Skeletal muscle satellite cell (primary cell): ENCODE measurements around the gene WWC1.

ENCODE experiments used
- H3K27me3 ChIP-seq: 2 replicates; pipeline ENCODE4 v1.7.0; 2013; ENCODE audit warnings: low read length; ENCODE audit not compliant: control insufficient read depth, insufficient read depth
- H3K36me3 ChIP-seq: 2 replicates; pipeline ENCODE4 v1.7.0; 2013; ENCODE audit warnings: mild to moderate bottlenecking, control low read depth, low read length; ENCODE audit not compliant: insufficient read depth
- H3K4me1 ChIP-seq: 2 replicates; pipeline ENCODE4 v1.7.0; 2013; ENCODE audit warnings: low read length; ENCODE audit not compliant: control insufficient read depth, insufficient read depth
- H3K4me2 ChIP-seq: 2 replicates; pipeline ENCODE4 v1.7.0; 2013; ENCODE audit warnings: mild to moderate bottlenecking, low read length
- H3K4me3 ChIP-seq: 2 replicates; pipeline ENCODE4 v1.7.0; 2013; ENCODE audit warnings: low read length
- H3K9ac ChIP-seq: 2 replicates; pipeline ENCODE4 v1.7.0; 2013; ENCODE audit warnings: mild to moderate bottlenecking, low read depth, low read length, moderate library complexity
- H3K9me3 ChIP-seq: replicated peaks from 2 replicates; pipeline ENCODE4 v1.7.0; 2013; ENCODE audit warnings: mild to moderate bottlenecking, control low read depth, low read length

Gene WWC1

GRCh38 chr5:168313596-168314204 is 22.3 kb downstream of the WWC1 start:
- Histone ChIP-seq H3K4me1 (peaks cover 33% of the 10 kb centered on the region), H3K4me2 (no peak overlapping the region), H3K27me3 (no peaks in the 10 kb centered on the region), H3K36me3 (no peaks in the 10 kb centered on the region), H3K4me3 (no peak overlapping the region), H3K9me3 (no peaks in the 10 kb centered on the region), H3K9ac (peak overlapping the region; percentile 18)

DNA sequence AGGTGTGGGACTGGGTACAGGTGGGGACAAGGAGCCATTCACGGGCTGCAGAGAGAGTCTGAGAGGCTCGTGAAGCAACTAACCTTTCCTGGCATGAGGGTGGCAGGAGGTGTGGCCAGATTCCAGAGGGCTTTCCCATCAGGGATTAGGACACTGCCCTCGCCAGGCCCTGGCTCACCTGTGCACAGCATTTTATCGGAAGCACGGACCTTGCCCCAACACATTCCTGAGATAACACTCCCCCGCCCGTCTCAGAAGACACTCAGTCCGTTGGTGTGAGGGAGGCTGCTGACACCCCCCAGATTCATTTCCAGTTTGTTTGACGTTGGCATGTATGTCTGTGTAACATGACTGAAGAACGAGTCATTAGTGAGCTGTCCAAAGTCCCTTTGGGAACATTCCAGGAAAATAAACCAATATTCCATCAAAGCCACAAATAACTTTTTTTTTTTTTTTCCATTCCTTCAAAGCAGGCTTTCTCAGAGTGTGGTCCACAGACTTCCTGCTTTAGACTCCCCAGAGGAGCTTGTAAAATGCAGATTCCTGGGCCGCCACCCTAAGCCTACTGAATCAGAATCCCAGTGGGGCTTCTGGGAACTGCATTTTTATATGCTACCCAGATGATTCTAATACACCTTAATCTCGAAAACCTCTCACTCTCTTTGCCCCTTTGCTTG is 23.4 kb downstream of the WWC1 start:
- H3K27me3 ChIP-seq = no peaks in the 10 kb centered on the region
- H3K4me2 ChIP-seq = peak overlapping the region; percentile 55
- H3K9ac ChIP-seq = peak overlapping the region; percentile 56
- no peak overlapping the region for H3K4me3 ChIP-seq
- H3K36me3 ChIP-seq = no peaks in the 10 kb centered on the region
- peaks cover 33% of the 10 kb centered on the region for H3K4me1 ChIP-seq
- H3K9me3 ChIP-seq = no peaks in the 10 kb centered on the region

GRCh38 chr5:168315416-168316138 is 24.1 kb downstream of the WWC1 start:
- Histone ChIP-seq H3K27me3 (no peaks in the 10 kb centered on the region), H3K4me1 (peaks cover 33% of the 10 kb centered on the region), H3K4me3 (no peak overlapping the region), H3K9ac (peak overlapping the region; percentile 45), H3K4me2 (peak overlapping the region; percentile 35), H3K36me3 (no peaks in the 10 kb centered on the region), H3K9me3 (no peaks in the 10 kb centered on the region)

DNA sequence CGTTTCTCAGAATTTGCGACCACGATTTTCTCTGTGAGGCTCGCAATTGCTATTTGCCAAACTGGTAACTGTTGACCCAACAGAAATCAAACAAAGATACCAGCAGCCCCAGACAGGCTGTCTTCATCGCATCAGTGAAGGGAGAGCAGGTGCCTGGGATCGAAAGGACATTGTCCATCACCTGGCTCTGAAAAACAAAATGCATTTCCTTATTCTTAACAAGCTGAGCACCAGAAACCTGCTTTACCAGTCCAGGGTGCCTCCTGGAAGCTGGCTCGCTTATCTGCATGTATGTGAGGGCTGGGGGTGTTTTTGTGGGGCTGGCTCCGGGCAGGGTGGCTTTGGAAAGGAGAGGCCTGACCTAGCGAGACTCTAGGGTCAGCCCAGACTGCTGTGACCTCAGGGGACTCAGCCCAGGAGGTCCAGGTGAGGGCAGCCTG is 24.7 kb downstream of the WWC1 start:
- no peaks in the 10 kb centered on the region for H3K9me3 ChIP-seq
- H3K4me2 ChIP-seq = no peak overlapping the region
- no peaks in the 10 kb centered on the region for H3K36me3 ChIP-seq
- no peak overlapping the region for H3K4me3 ChIP-seq
- no peak overlapping the region for H3K9ac ChIP-seq
- no peaks in the 10 kb centered on the region for H3K27me3 ChIP-seq
- H3K4me1 ChIP-seq = peaks cover 33% of the 10 kb centered on the region

DNA sequence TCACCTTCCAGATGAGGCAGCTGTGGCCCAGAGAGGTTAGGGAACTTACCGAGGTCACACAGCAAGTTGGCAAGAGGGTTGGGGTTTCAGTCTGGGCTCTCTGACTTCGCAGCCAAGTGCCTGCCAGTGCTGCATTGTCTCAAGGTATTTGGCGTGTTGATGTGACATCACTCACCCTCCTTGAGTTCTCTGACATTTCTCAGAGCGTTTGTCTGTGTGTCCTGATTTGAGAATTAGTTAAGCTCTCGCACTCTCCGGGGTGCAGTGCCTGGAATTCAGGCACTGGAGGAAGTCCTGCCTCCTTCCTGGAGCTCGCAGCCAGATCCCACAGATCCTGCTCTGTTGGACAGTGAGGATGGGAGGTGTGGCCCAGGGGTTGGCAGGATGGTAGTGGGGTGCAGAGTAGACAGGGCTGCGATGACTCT is 25.7 kb downstream of the WWC1 start:
- Histone ChIP-seq H3K36me3 (no peaks in the 10 kb centered on the region), H3K9me3 (no peaks in the 10 kb centered on the region), H3K9ac (peak overlapping the region; percentile 11), H3K4me3 (no peak overlapping the region), H3K4me1 (peaks cover 33% of the 10 kb centered on the region), H3K27me3 (no peaks in the 10 kb centered on the region), H3K4me2 (no peak overlapping the region)

DNA sequence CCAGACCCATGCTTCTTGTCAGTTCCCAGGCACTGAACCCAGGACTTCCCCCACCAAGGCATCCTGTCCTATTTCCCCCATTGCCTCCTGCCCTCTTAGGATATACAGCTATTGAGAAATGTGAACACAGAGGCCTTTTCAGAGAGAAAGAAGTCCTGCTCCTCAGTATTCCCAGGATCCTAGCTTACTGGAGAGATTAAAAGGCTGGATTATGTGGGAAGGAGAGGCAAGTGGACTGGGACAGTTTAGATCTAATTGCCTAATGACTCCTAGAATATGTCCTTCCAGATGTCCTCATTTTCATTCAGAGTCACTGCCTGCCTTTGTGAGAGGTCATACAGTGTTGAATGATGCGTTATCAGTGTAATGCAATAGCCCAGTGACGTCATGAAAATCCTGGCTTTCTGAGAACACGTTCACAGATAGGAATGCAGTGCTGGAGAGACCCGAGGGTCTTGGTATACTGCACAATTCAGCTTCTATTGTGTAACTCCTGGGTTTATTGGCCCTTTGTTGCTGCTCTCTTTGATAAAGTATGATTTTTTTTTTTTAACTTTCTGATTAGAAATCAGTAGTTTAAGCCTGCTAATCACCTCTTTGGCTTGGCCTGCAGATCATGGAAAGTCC is 26.2 kb downstream of the WWC1 start:
- H3K9ac ChIP-seq = peak overlapping the region; percentile 11

DNA sequence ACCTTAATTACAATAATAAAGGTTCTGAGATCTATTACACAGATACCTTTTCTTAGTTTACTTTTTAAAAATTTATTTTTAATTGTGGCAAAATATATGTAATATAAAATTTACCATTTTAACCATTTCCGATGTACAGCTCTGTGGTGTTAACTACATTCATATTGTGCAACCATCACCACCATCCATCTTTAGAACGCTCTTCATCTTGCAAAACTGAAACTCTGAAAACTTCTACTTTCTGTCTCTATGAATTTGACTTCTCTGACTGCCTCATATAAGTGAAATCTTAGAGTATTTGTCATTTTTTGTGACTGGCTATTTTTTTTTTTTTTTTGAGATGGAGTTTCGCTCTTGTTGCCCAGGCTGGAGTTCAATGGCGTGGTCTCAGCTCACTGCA is 26.8 kb downstream of the WWC1 start:
- H3K9ac ChIP-seq = no peak overlapping the region
- no peak overlapping the region for H3K4me2 ChIP-seq
- H3K27me3 ChIP-seq = no peaks in the 10 kb centered on the region
- peaks cover 27% of the 10 kb centered on the region for H3K4me1 ChIP-seq
- no peaks in the 10 kb centered on the region for H3K9me3 ChIP-seq
- H3K36me3 ChIP-seq = no peaks in the 10 kb centered on the region
- no peak overlapping the region for H3K4me3 ChIP-seq

More for the DNA sequence above, 26.2 kb downstream of the WWC1 start:
- H3K27me3 ChIP-seq = no peaks in the 10 kb centered on the region
- H3K4me1 ChIP-seq = peaks cover 33% of the 10 kb centered on the region
- no peaks in the 10 kb centered on the region for H3K36me3 ChIP-seq
- no peak overlapping the region for H3K4me3 ChIP-seq
- no peaks in the 10 kb centered on the region for H3K9me3 ChIP-seq
- H3K4me2 ChIP-seq = no peak overlapping the region

GRCh38 chr5:168319774-168320173 is 28.3 kb downstream of the WWC1 start:
- H3K36me3 ChIP-seq = no peaks in the 10 kb centered on the region
- H3K4me3 ChIP-seq = no peak overlapping the region
- peaks cover 19% of the 10 kb centered on the region for H3K4me1 ChIP-seq
- no peaks in the 10 kb centered on the region for H3K27me3 ChIP-seq
- no peak overlapping the region for H3K4me2 ChIP-seq
- no peaks in the 10 kb centered on the region for H3K9me3 ChIP-seq
- no peak overlapping the region for H3K9ac ChIP-seq

GRCh38 chr5:168320805-168321204 is 29.4 kb downstream of the WWC1 start:
- Histone ChIP-seq H3K36me3 (no peaks in the 10 kb centered on the region), H3K9ac (no peak overlapping the region), H3K4me2 (no peak overlapping the region), H3K4me1 (peaks cover 9% of the 10 kb centered on the region), H3K27me3 (no peaks in the 10 kb centered on the region), H3K9me3 (no peaks in the 10 kb centered on the region), H3K4me3 (no peak overlapping the region)

GRCh38 chr5:168324859-168325630 is 33.6 kb downstream of the WWC1 start:
- no peaks in the 10 kb centered on the region for H3K36me3 ChIP-seq
- H3K9me3 ChIP-seq = no peaks in the 10 kb centered on the region
- no peak overlapping the region for H3K9ac ChIP-seq
- H3K27me3 ChIP-seq = peaks cover 4% of the 10 kb centered on the region
- no peaks in the 10 kb centered on the region for H3K4me1 ChIP-seq
- H3K4me3 ChIP-seq = no peak overlapping the region
- H3K4me2 ChIP-seq = no peak overlapping the region

GRCh38 chr5:168327019-168327421 is 35.6 kb downstream of the WWC1 start:
- Histone ChIP-seq H3K9me3 (no peaks in the 10 kb centered on the region), H3K4me3 (no peak overlapping the region), H3K4me2 (no peak overlapping the region), H3K9ac (no peak overlapping the region), H3K4me1 (no peaks in the 10 kb centered on the region), H3K36me3 (no peaks in the 10 kb centered on the region), H3K27me3 (peaks cover 10% of the 10 kb centered on the region)
